T47D (cell line): Measurements from ENCODE around the gene HIPK2.

Experiments
- DNase-seq, 2 experiments: peaks; one replicate each; pipeline versions ENCODE4 v3.0.0 to v3.0.0-alpha.2; 2011 to 2012; ENCODE audit warnings: low read depth in 1 of 2, low spot score in 1 of 2
- JUND ChIP-seq: IDR thresholded peaks from 2 replicates; pipeline ENCODE4 v1.6.1; 2012; ENCODE audit warnings: low read depth
- in situ Hi-C: cut with HindIII; loops from 2 replicates; pipeline ENCODE4 v1.10.0; 2016; ENCODE audit warnings: low sequenced_read_pairs, low pct_unique_long_range_greater_than_20kb

The HIPK2 gene

DNA sequence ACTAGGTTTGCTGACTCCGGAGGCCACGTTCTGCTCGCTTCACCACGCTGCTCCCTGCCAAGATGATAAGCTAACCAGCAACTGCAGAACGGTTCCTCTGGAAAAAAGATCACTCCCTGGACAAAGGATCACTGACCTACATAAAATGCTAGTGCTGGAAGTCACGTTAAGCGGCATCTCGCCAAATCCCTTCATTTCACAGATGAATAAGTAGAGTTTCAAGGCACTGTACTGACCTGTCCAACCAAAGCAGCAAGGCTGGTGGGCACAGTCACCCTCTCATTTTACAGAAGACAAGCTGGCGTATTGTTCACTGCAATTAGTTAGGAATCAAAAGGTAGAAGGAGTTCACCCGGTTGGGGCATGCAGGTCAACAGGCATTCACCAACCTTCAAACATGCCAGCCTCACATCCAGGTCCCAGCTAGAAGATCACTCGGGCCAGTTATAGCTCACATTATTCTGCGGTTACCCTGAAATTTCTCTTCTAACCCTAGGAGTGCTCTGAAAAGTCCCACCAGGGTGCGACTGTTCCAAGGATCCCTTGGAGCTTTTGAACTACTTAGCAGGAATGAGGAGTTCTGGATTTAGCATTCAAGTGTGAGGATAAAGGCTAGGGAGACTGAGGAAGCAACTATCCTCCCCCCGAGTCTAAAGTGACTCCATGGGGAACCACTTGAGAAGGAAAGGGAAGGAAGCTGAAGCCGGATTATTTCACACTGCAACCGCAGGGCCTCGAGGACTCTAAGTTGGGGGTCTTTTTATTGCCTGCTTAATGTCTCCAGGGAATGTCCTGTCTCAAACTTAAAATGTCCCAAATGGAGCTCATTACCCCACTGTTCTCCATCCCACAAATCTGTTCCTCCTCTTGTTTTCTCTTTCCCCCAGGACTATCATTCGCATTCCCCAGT is 32.8 kb downstream of the HIPK2 start:
- no peak for TF ChIP-seq JUND
- no peak for DNase-seq
- in situ Hi-C loops, result no loop called here

DNA sequence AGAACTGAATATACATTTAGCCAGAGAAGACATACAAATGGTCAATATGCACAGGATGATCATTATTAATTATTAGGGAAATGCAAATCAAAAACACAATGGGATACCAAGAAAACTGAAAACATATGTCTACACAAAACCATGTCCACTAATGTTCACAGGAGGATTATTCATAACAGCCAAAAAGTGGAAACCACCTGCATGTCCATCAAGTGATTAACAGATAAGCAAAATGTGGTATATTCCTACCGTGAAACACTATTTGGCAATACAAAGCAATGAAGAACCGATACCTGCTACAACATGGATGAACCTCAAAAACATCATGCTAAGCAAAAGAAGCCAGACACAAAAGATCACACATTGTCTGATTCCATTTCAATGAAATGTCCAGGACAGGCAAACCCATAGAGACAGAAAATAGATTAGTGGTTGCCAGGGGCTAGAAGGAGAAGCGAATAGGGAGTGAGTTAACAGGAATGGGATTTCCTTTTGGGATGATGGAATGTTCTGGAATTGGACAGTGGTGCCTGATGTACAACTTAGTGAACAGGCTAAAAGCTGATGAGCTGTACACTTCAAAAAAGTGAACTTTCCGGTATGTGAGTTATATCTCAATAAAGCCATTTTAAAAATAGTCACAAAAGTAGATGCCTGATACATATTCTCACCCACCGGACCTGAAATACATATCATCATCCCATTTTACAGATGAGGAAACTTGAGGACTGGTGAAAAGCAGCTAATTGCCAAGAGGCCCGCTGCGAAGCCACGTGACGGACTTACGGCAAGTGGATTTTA is 33.6 kb downstream of the HIPK2 start:
- DNase-seq, result no peak
- in situ Hi-C loops, result no loop called here
- TF ChIP-seq JUND, result no peak

DNA sequence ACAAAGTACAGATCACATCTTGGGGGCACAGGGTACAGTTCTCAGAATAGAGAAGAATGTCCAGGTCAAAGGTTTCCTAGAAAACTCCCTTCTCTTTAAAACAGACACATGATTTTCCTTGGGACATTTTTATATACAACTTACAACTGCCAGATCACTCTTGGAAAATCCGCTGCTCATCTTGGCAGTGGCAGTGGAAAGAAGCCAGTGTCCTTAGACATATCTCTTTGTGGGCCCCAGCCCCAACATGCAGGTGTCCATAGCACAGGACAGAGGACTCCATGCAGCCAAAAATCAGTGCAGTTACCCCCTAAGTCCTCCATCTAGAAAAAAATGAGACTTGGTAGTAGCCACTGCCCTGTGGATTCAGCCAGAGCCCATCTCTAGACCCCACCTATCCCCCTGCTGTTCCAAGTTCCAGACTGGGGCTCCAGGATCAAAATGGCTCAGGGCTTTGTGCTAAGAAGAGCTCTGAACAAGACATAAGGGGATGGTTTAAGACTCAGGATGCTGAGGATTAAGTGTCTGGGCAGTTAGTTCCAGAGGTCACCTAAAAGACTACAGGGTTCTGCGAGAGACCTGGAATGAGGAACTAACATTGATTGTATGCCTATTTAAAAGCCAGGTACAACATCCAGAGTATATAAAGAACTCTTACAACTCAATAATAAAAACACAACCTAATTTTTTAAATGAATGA is 34.4 kb downstream of the HIPK2 start:
- no peak for TF ChIP-seq JUND
- in situ Hi-C loops, result no loop called here

DNA sequence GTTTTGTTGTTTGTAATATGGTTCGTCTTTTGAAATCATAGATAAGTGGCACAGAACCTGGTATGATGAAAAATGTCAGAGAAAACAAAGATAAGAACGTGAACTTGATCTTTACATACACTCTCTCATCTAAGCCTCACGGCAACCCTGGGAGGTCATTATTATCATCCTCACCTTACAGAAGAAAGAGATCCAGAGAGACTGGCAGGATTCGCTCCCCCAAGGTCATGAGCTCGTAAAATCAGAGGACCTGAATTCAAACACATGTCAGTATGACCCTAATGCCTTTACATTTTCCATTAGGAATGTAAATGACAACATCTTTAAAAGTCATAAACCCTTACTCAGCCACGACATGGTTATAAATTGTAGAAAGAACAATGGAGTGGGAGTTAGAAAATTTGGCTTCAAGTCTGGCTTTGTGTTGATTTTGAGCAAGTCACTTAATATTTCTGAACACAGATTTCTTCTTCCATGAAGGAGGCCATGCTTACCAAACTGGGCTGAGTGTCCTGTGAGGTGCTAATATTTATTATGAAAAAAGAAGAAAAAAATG is 35.9 kb downstream of the HIPK2 start:
- DNase-seq, result no peak
- TF ChIP-seq JUND, result no peak
- in situ Hi-C loops, result no loop called here

More for the DNA sequence above, 34.4 kb downstream of the HIPK2 start:
- DNase-seq, result no peak

DNA sequence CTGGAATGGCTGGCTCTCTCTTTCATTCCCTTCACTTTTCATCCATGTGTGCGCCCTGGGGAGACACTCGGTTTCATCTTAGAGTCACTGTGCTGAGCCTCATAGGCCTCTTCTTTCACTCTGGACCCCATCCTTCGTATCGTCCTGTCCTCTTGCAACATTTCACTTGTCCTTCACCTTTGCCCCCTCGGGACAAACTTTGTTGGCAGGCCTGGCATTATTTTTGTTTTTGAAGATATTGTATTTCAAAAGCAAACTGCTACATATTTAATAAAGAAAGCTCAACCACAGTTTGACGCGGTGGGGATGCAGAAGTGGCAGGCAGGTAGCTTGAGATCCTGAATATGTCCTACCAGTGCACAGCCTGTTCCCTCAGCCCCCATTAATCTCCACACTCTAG is 36.6 kb downstream of the HIPK2 start:
- no peak for TF ChIP-seq JUND
- DNase-seq, result no peak
- in situ Hi-C loops, result no loop called here

DNA sequence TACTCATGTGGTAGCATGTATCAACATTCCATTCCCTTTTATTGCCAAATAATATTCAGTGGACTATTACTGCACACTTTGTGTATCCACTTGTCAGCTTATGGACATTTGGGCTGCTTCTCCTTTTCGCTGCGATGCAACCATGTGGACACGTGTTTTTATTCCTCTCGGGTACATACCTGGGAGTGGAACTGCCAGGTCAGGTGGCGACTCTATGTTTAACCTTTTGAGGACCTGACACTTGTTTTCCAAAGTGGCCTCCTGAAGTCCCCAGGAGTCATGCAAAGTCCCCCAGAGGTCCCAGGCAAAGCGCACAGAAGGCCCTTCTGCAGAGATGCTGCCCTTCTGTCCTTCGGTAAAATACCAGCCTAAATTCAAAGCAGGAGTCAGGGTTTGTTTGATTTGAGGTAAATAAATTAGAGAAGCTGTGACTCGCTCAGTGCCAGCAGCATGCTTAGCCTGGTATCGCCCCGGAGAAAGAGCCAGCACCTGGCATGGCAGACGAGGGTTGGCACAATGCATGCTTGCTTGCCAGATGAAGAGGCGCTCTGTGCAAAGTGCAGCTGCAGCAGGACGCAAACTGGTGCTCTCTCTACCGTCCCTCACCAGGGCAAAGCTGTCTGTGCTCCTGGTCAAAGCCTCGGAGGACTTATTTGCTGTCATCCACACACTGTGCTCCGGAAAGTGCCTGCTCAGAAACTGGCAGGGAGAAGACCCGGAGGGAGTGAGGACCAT is 37.8 kb downstream of the HIPK2 start:
- in situ Hi-C loops, result no loop called here

DNA sequence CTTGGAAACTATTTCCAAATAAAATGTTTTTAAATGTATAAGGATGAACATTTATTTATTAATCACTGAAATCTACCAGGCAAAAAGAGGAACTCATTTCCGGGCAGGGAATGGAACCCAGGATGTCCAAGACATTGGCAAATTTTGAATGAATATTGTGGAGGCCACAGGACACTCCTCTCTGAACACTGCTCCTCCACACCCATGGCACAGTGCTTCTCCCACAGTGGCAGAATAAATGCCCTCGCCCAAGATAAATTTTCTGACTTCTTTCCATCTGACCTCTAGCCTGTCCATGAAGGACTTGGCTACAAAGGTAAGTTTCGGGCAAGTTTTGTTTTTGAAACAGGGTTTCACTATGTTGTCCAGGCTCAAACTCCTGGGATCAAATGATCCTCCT is 39.0 kb downstream of the HIPK2 start:
- no peak for DNase-seq
- TF ChIP-seq JUND, result no peak
- in situ Hi-C loops, result no loop called here

More for the DNA sequence above, 37.8 kb downstream of the HIPK2 start:
- DNase-seq, result no peak
- no peak for TF ChIP-seq JUND

DNA sequence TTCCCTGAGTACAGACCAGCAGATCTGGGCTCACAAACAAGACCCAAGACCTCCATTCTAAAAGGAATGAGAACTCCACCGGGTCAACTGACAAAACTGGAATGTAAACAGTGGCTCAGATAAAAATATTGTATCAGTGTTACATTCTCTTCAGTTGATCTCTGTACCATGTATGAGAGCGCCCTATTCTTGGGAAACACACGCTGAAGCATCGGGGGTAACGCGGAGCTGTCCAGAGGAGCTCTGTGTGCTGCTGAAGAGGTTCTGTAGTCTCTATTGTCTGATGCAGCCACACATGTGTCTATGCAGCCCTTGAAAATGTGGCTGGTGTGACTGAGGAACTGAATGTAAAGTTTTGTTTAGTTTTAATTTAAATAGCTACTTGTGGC is 39.7 kb downstream of the HIPK2 start:
- TF ChIP-seq JUND, result no peak
- in situ Hi-C loops, result no loop called here
- DNase-seq, result no peak

DNA sequence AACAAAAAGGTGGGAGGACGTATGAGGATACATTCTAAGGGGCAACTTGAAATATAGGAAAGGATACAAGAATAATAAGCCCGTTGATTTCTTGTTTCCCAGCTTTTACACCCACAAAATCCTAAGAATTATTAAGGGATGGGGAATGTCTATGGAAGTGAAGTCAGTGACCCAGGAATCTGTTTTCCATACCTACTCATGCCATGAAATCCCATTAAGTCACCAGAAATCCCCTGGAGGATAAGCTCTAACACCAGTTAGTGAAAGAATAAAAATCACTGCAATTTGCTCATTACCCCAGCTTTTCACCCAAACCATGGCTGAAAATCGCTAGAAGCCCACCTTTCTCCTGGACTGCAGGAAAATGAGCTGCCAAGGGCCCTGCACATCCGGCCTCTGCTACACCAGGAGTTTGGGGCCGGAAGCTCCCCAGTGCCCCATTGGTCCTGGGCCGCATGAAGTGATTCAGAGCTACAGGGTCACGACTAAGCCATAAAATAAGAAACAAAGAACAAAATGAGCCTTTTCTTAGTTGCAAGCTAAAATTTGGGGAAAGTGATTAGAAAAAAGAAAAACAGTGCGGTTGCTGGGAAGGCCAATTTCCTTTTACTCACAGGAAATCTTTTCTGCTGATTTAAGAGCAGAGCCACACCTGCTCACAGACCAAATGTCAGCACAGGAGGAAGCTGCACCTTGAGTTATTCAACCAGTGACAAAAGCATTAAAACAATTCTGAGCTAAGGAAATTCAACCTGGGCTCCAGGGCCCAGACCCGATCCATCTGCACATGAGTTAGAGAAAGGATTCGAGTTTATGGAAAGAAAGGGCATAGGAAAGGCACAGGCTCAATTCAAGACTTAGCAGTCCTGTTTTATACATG is 40.3 kb downstream of the HIPK2 start:
- no peak for TF ChIP-seq JUND
- DNase-seq, result no peak
- in situ Hi-C loops, result no loop called here

DNA sequence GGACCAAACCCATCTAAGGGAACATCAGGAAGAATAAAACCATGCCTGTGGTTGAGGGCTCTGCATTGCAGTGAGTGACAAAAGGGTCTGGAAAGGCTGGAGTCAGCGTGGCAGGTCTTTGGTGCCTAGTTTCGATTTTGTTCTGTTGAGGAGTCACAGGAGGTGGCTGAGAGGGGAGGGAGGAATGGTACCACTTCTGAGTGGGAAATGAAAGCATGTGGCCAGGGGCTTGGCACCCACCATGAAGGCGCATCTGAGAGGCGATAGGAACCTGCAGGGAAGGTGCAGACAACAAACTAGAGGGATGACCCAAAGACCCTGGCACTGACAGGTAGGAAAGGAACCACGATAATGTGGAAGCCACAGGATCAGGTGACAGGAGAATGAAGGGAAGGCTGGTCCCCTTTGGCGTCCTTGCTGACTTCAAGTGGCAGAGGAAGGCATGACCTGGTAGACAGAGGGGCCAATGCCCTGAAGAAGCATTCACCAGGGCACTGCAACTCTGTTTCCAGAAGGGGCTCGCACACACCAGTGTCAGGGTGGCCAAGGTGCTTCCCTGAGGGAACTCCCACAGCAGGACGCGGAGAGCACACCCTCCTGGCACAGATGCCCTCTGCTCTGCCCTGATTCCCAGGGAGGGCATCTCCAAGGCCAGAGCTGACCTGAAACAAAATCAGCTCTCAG is 41.7 kb downstream of the HIPK2 start:
- DNase-seq, result no peak
- no peak for TF ChIP-seq JUND
- in situ Hi-C loops, result no loop called here
